Astrocyte (in vitro differentiated cells and primary cell): ENCODE data around the gene ZNF839. TPM values are rescaled to one million over a fixed set of nuclear protein-coding genes. Genes with fewer than 3 reads are reported as not detected.

Experiments used
- DNase-seq: peaks from one replicate; pipeline ENCODE4 v3.0.0-alpha.2; 2010; ENCODE audit warnings: low read depth
- FAIRE-seq: peaks from 2 replicates; lab custom pipeline; 2011; peaks lifted over from hg19 to GRCh38; lab: Jason Lieb, UNC
- H2AFZ ChIP-seq: 2 replicates; pipeline ENCODE4 v1.6.0; 2012; ENCODE audit warnings: low read depth, low read length, inconsistent platforms
- H3K27ac ChIP-seq: 2 replicates; pipeline ENCODE4 v1.5.1; 2011; ENCODE audit warnings: low read depth, low read length, inconsistent platforms
- H3K27me3 ChIP-seq: 2 replicates; pipeline ENCODE4 v1.6.0; 2011; ENCODE audit warnings: low read length, inconsistent platforms; ENCODE audit not compliant: insufficient read depth
- H3K36me3 ChIP-seq: 2 replicates; pipeline ENCODE4 v1.5.1; 2011; ENCODE audit warnings: low read length, inconsistent platforms; ENCODE audit not compliant: insufficient read depth
- H3K4me1 ChIP-seq: 2 replicates; pipeline ENCODE4 v1.5.1; 2011; ENCODE audit warnings: low read length, inconsistent platforms; ENCODE audit not compliant: insufficient read depth
- H3K4me2 ChIP-seq: 2 replicates; pipeline ENCODE4 v1.6.0; 2012; ENCODE audit warnings: low read length, inconsistent platforms
- H3K4me3 ChIP-seq: 2 replicates; pipeline ENCODE4 v1.5.1; 2011; ENCODE audit warnings: low read depth, mild to moderate bottlenecking, low read length, inconsistent platforms; ENCODE audit not compliant: insufficient read depth
- H3K79me2 ChIP-seq: 2 replicates; pipeline ENCODE4 v1.6.0; 2012; ENCODE audit warnings: mild to moderate bottlenecking, low read length, inconsistent platforms; ENCODE audit not compliant: insufficient read depth
- H3K9ac ChIP-seq: 2 replicates; pipeline ENCODE4 v1.6.0; 2012; ENCODE audit warnings: mild to moderate bottlenecking, low read length, inconsistent platforms
- H3K9me3 ChIP-seq: 2 replicates; pipeline ENCODE4 v1.5.1; 2012; ENCODE audit warnings: low read depth, mild to moderate bottlenecking, low read length, inconsistent platforms; ENCODE audit not compliant: insufficient read depth
- H4K20me1 ChIP-seq: 2 replicates; pipeline ENCODE4 v1.6.0; 2012; ENCODE audit warnings: low read length, inconsistent platforms; ENCODE audit not compliant: insufficient read depth
- H3K27ac Mint-ChIP-seq: one replicate; pipeline ENCODE4 v1.8.0; 2021; ENCODE audit warnings: mild to moderate bottlenecking, mixed read lengths; ENCODE audit not compliant: unreplicated experiment
- H3K27me3 Mint-ChIP-seq: one replicate; pipeline ENCODE4 v1.8.0; 2021; ENCODE audit warnings: low read depth, mixed read lengths; ENCODE audit not compliant: unreplicated experiment
- H3K36me3 Mint-ChIP-seq: one replicate; pipeline ENCODE4 v1.8.0; 2021; ENCODE audit warnings: low read depth, mixed read lengths; ENCODE audit not compliant: unreplicated experiment
- H3K4me1 Mint-ChIP-seq: one replicate; pipeline ENCODE4 v1.8.0; 2021; ENCODE audit warnings: low read depth, mixed read lengths; ENCODE audit not compliant: unreplicated experiment
- H3K4me3 Mint-ChIP-seq: one replicate; pipeline ENCODE4 v1.8.0; 2021; ENCODE audit warnings: mild to moderate bottlenecking, moderate library complexity, mixed read lengths; ENCODE audit not compliant: unreplicated experiment
- H3K9me3 Mint-ChIP-seq: one replicate; pipeline ENCODE4 v1.8.0; 2021; ENCODE audit warnings: mild to moderate bottlenecking, mixed read lengths; ENCODE audit not compliant: unreplicated experiment
- CTCF ChIP-seq: IDR thresholded peaks from 2 replicates; pipeline ENCODE4 v1.5.1; 2011; ENCODE audit warnings: low read depth, mild to moderate bottlenecking, inconsistent platforms, low read length, moderate library complexity; ENCODE audit not compliant: insufficient read depth
- EZH2 ChIP-seq: IDR thresholded peaks from 2 replicates; pipeline ENCODE4 v1.6.1; 2012; ENCODE audit warnings: mild to moderate bottlenecking, low read length, inconsistent platforms; ENCODE audit not compliant: insufficient read depth
- total RNA-seq: library from RNA; stranded (reverse); gene quantifications from 2 replicates; pipeline ENCODE4 v1.2.1, GENCODE V29; 2021

ZNF839 gene
- total RNA-seq, 1 donor from 2014 or later, result 8.0 TPM

DNA sequence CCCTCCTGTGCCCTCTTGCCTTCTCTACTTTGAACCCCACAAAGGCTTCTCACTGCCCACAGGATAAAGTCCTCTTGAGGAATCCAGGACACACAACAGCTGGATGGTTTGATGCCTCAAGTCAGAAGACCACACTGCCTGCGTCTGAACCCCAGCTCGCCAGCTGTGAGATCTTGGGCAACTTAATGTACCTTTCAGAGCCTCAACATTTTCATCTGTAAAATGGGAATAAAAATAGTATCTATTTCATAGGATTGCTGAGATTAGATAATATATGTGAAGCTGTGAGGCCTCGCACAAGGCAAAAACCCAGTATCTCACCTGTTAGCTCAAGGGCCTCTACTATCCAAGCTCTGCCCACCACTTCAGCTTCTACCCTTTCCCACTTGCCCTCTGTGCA lies 40.8 kb downstream of the ZNF839 start:
- no peaks in the 10 kb centered on the region for H3K27me3 Mint-ChIP-seq
- peaks cover 15% of the 10 kb centered on the region for H3K4me1 ChIP-seq
- H3K4me2 ChIP-seq, result no peak overlapping the region
- H3K79me2 ChIP-seq, result peaks cover 46% of the 10 kb centered on the region
- peaks cover 9% of the 10 kb centered on the region for H3K4me1 Mint-ChIP-seq
- H3K9me3 ChIP-seq, result no peaks in the 10 kb centered on the region
- no peak overlapping the region for H3K9ac ChIP-seq
- H3K9me3 Mint-ChIP-seq, result no peaks in the 10 kb centered on the region
- H3K36me3 ChIP-seq, result peaks cover 11% of the 10 kb centered on the region
- H4K20me1 ChIP-seq, result peaks cover 19% of the 10 kb centered on the region
- no peak for TF ChIP-seq CTCF
- TF ChIP-seq EZH2, result no peak
- no peak overlapping the region for H3K4me3 Mint-ChIP-seq
- FAIRE-seq (no peak), DNase-seq (no peak)
- H3K36me3 Mint-ChIP-seq, result peaks cover 9% of the 10 kb centered on the region
- no peak overlapping the region for H3K4me3 ChIP-seq
- no peak overlapping the region for H3K27ac ChIP-seq
- no peak overlapping the region for H2AFZ ChIP-seq
- no peaks in the 10 kb centered on the region for H3K27me3 ChIP-seq
- no peak overlapping the region for H3K27ac Mint-ChIP-seq

DNA sequence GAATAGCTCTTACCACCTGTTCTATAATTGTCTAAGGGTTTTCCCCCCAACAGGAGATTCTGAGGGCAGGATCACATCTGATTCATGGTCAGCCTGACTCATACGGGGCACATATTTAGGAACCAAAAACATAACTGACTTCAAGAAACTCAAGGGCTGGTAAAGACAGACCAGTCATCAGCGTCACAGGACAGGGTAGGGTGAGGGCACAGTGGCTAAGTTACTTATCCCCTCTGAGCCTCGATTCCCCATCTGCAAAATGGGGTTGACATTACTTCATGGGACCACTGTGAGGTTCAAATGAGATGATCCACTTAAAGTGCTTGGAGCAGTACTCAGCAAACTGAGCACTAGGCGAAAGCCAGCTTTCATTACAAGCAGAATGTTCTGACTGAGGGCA lies 42.5 kb downstream of the ZNF839 start:
- peak overlapping the region; percentile 96 for H3K4me3 Mint-ChIP-seq
- peaks cover 15% of the 10 kb centered on the region for H3K4me1 ChIP-seq
- H3K27ac ChIP-seq, result peak overlapping the region; percentile 82
- H3K27ac Mint-ChIP-seq, result peak overlapping the region; percentile 67
- H3K79me2 ChIP-seq, result peaks cover 59% of the 10 kb centered on the region
- H3K4me2 ChIP-seq, result peak overlapping the region; percentile 89
- H4K20me1 ChIP-seq, result peaks cover 29% of the 10 kb centered on the region
- no peaks in the 10 kb centered on the region for H3K27me3 Mint-ChIP-seq
- no peaks in the 10 kb centered on the region for H3K9me3 Mint-ChIP-seq
- peak overlapping the region; percentile 92 for H3K4me3 ChIP-seq
- FAIRE-seq, result peak; percentile 39
- DNase-seq, result peak; percentile 40
- H3K36me3 ChIP-seq, result peaks cover 3% of the 10 kb centered on the region
- TF ChIP-seq EZH2 (no peak), CTCF (no peak)
- peak overlapping the region; percentile 85 for H2AFZ ChIP-seq
- peaks cover 4% of the 10 kb centered on the region for H3K36me3 Mint-ChIP-seq
- peaks cover 9% of the 10 kb centered on the region for H3K4me1 Mint-ChIP-seq
- H3K9me3 ChIP-seq, result no peaks in the 10 kb centered on the region
- no peaks in the 10 kb centered on the region for H3K27me3 ChIP-seq
- peak overlapping the region; percentile 93 for H3K9ac ChIP-seq

- Histone ChIP-seq H3K27ac (peak within 1 kb of the TSS; percentile 82), H3K9ac (peak within 1 kb of the TSS; percentile 93), H3K36me3 (peaks cover 3% of the 10 kb centered on the region), H2AFZ (peak within 1 kb of the TSS; percentile 85), H3K79me2 (peaks cover 64% of the 10 kb centered on the region), H3K27me3 (no peaks in the 10 kb centered on the region), H4K20me1 (peaks cover 35% of the 10 kb centered on the region), H3K9me3 (no peaks in the 10 kb centered on the region), H3K4me2 (peak within 1 kb of the TSS; percentile 89), H3K4me3 (peak within 1 kb of the TSS; percentile 92), H3K4me1 (peaks cover 19% of the 10 kb centered on the region)
- Mint-ChIP-seq H3K4me1 (peaks cover 9% of the 10 kb centered on the region), H3K36me3 (peaks cover 4% of the 10 kb centered on the region), H3K27me3 (no peaks in the 10 kb centered on the region), H3K27ac (peak within 1 kb of the TSS; percentile 88), H3K4me3 (peak within 1 kb of the TSS; percentile 96), H3K9me3 (no peaks in the 10 kb centered on the region)
- TF ChIP-seq EZH2 (no peak), CTCF (no peak)
- no peak for FAIRE-seq
- DNase-seq, result peak; percentile 85
Observed at GRCh38 chr14:102362545-102363181, 43.1 kb downstream of the ZNF839 start, which contains the start of the genes CINP and TECPR2. CINP (minus strand) TSS chr14:102362890; CDS start chr14:102362851, 39 bp downstream. TECPR2 (plus strand) TSS chr14:102362941; CDS start chr14:102376722, 13,781 bp downstream.
